Adrenal gland (tissue), 19 donors: ENCODE data around the gene RPL4. TPM values are rescaled to one million over a fixed set of nuclear protein-coding genes. Genes with fewer than 3 reads are reported as not detected.
A peak's percentile ranks its signal among the peaks of the same experiment; 100 is the strongest.

Experiments used
- DNase-seq, 7 donors: peaks; one replicate each; pipeline ENCODE4 v3.0.0-alpha.2; 2019 to 2020
- H3K27ac ChIP-seq, 5 donors: fragments of 200-600 bp; sonication (generic) in 4 of 5; 1 replicate in 3 of 5; 2 replicates in 2 of 5; pipeline versions ENCODE4 v1.5.1 to v1.8.0; 2016 to 2020; ENCODE audit warnings: mild to moderate bottlenecking in 1 of 5
- H3K27me3 ChIP-seq: fragments of 200-600 bp; 2 replicates; pipeline ENCODE4 v1.8.0; 2021
- H3K36me3 ChIP-seq, 2 donors: fragments of 200-600 bp; replicated peaks in 1 of 2; 1 replicate in 1 of 2; 2 replicates in 1 of 2; pipeline versions ENCODE4 v1.5.1 to v1.8.0; 2018 to 2022
- H3K4me1 ChIP-seq, 2 donors: fragments of 200-600 bp; replicated peaks in 1 of 2; 1 replicate in 1 of 2; 2 replicates in 1 of 2; pipeline versions ENCODE4 v1.5.1 to v1.8.0; 2018 to 2021
- H3K4me3 ChIP-seq, 4 donors: fragments of 200-600 bp; sonication (generic) in 3 of 4; one replicate each; pipeline ENCODE4 v1.5.1; 2016 to 2018
- H3K9me3 ChIP-seq, 3 donors: fragments of 200-600 bp; sonication (generic) in 1 of 3; replicated peaks in 1 of 3; 1 replicate in 2 of 3; 2 replicates in 1 of 3; pipeline versions ENCODE4 v1.5.1 to v1.8.0; 2016 to 2021
- CTCF ChIP-seq, 6 experiments: fragments of 450-650 bp in 4 of 6; fragments of 200-600 bp in 2 of 6; sonication (generic) in 1 of 6; IDR thresholded peaks; 1 replicate in 5 of 6; 2 replicates in 1 of 6; pipeline versions ENCODE4 v1.5.1 to v1.8.0; 2016 to 2021; ENCODE audit warnings: antibody characterized with exemption in 6 of 6, mild to moderate bottlenecking in 2 of 6, moderate library complexity in 1 of 6
- POLR2A ChIP-seq, 2 donors: fragments of 450-650 bp; IDR thresholded peaks; one replicate each; pipeline ENCODE4 v1.6.1; 2017; ENCODE audit warnings: antibody characterized with exemption in 2 of 2, mild to moderate bottlenecking in 2 of 2, moderate library complexity in 1 of 2
- WGBS, 4 donors: extraction: QIAGEN DNeasy Blood & Tissue Kit in 2 of 4; methylation state at CpG; one replicate each; pipeline versions ENCODE4 v1.1.5 to v1.1.7; 2013 to 2017; 5-methylcytosine and 5-hydroxymethylcytosine counted together
- intact Hi-C, 2 donors: fragments of 100-400 bp; cut with DNase I; formaldehyde crosslinking; loops; one replicate each; pipeline versions ENCODE4 v1.14.1 to v1.15.0; 2022 to 2023
- long read RNA-seq, 10 donors: library from polyadenylated mRNA in 3 of 10; unstranded in 2 of 10; stranded (forward) in 1 of 10; transcript quantifications; one replicate each; pipeline ENCODE4 v2.0.0 and lab custom pipeline, GENCODE V29; 2021 to 2026
- polyA plus RNA-seq, 3 donors: library from polyadenylated mRNA; stranded (reverse); fragments of 200-250 nt in 2 of 3; fragments of 350-450 nt in 1 of 3; fragmentation: Illumina TruSeq in 1 of 3; extraction: RNeasy Lipid Tissue Mini Kit (QIAGEN cat#74804) in 1 of 3; gene quantifications; one replicate each; pipeline ENCODE4 v1.2.3, GENCODE V29; 2013 to 2014
- total RNA-seq, 9 donors: library from RNA; depleted of rRNA in 4 of 9; stranded (reverse); fragments of >200 nt in 4 of 9; fragments of 120-200 nt in 1 of 9; fragmentation: NEBNext Ultra II Directional in 1 of 9; extraction: Animal tissue kit (Norgen Biotek cat#: 25700) in 1 of 9; gene quantifications; one replicate each; pipeline versions ENCODE4 v1.1.0 to v1.2.4, GENCODE V29; 2013 to 2023
- donor health status: healthy with polysubstance abuse.
- donor health status: Bipolar disorder and iron deficiency.
- donor health status: DM: yes; HTN: yes; CAD: no.
- donor health status: DM: no; HTN: no; CAD: no.
- donor health status: DM: no; HTN: no; CAD: no.
- donor health status: DM: yes; HTN: yes; CAD: no.

RPL4 gene
- total RNA-seq (1,000 to 10,000 TPM; 1,447 to 3,854 (median 2,113) TPM), polyA plus RNA-seq (1,000 to 10,000 TPM; 2,371 to 3,619 (median 2,744) TPM)
- long read RNA-seq, donor 1, transcript RPL4-213 (4 exons, 819 nt): minor isoform, 15 of 865 reads
- long read RNA-seq, donor 1, transcript RPL4-212 (5 exons, 817 nt): minor isoform, 6 of 865 reads
- long read RNA-seq, donor 1, transcript RPL4-210 (6 exons, 1,099 nt): minor isoform, 7 of 865 reads
- long read RNA-seq, donor 1, transcript RPL4-201 (10 exons, 2,769 nt): major isoform, 503 of 865 reads
- long read RNA-seq, donor 1, partial matches to known transcripts: 324 of 865 reads
- long read RNA-seq, donor 1, other reads (novel, unspliced or antisense): 9 of 865 reads
- long read RNA-seq, donor 2, transcript RPL4-212 (5 exons, 817 nt): minor isoform, 5 of 549 reads
- long read RNA-seq, donor 2, transcript RPL4-213 (4 exons, 819 nt): minor isoform, 9 of 549 reads
- long read RNA-seq, donor 2, transcript RPL4-201 (10 exons, 2,769 nt): major isoform, 315 of 549 reads
- long read RNA-seq, donor 2, transcript RPL4-210 (6 exons, 1,099 nt): minor isoform, 10 of 549 reads
- long read RNA-seq, donor 2, partial matches to known transcripts: 206 of 549 reads
- long read RNA-seq, donor 2, other reads (novel, unspliced or antisense): 0 of 549 reads
- long read RNA-seq, donor 3, transcript RPL4-201 (10 exons, 2,769 nt): major isoform, 347 of 557 reads
- long read RNA-seq, donor 3, transcript RPL4-211 (2 exons, 593 nt): minor isoform, 10 of 557 reads
- long read RNA-seq, donor 3, transcript RPL4-213 (4 exons, 819 nt): minor isoform, 10 of 557 reads
- long read RNA-seq, donor 3, partial matches to known transcripts: 171 of 557 reads
- long read RNA-seq, donor 3, other reads (novel, unspliced or antisense): 15 of 557 reads
- long read RNA-seq, donor 4, transcript RPL4-201 (10 exons, 2,769 nt): major isoform, 1,250 of 1,348 reads
- long read RNA-seq, donor 4, partial matches to known transcripts: 80 of 1,348 reads
- long read RNA-seq, donor 4, other reads (novel, unspliced or antisense): 16 of 1,348 reads
- long read RNA-seq, donor 5, transcript RPL4-201 (10 exons, 2,769 nt): major isoform, 847 of 897 reads
- long read RNA-seq, donor 5, partial matches to known transcripts: 29 of 897 reads
- long read RNA-seq, donor 5, other reads (novel, unspliced or antisense): 20 of 897 reads
- long read RNA-seq, donor 6, transcript RPL4-201 (10 exons, 2,769 nt): major isoform, 1,174 of 1,322 reads
- long read RNA-seq, donor 6, transcript RPL4-210 (6 exons, 1,099 nt): minor isoform, 5 of 1,322 reads
- long read RNA-seq, donor 6, partial matches to known transcripts: 125 of 1,322 reads
- long read RNA-seq, donor 6, other reads (novel, unspliced or antisense): 17 of 1,322 reads
- long read RNA-seq, donor 7, transcript RPL4-213 (4 exons, 819 nt): minor isoform, 8 of 496 reads
- long read RNA-seq, donor 7, transcript RPL4-211 (2 exons, 593 nt): minor isoform, 7 of 496 reads
- long read RNA-seq, donor 7, transcript RPL4-201 (10 exons, 2,769 nt): major isoform, 230 of 496 reads
- long read RNA-seq, donor 7, transcript RPL4-210 (6 exons, 1,099 nt): minor isoform, 7 of 496 reads
- long read RNA-seq, donor 7, partial matches to known transcripts: 235 of 496 reads
- long read RNA-seq, donor 7, other reads (novel, unspliced or antisense): 5 of 496 reads
- long read RNA-seq, donor 8, transcript RPL4-213 (4 exons, 819 nt): minor isoform, 12 of 1,129 reads
- long read RNA-seq, donor 8, transcript RPL4-201 (10 exons, 2,769 nt): major isoform, 620 of 1,129 reads
- long read RNA-seq, donor 8, partial matches to known transcripts: 413 of 1,129 reads
- long read RNA-seq, donor 8, other reads (novel, unspliced or antisense): 72 of 1,129 reads
- long read RNA-seq, donor 9, transcript RPL4-201 (10 exons, 2,769 nt): major isoform, 370 of 593 reads
- long read RNA-seq, donor 9, transcript RPL4-213 (4 exons, 819 nt): minor isoform, 5 of 593 reads
- long read RNA-seq, donor 9, partial matches to known transcripts: 190 of 593 reads
- long read RNA-seq, donor 9, other reads (novel, unspliced or antisense): 18 of 593 reads
- long read RNA-seq, donor 10, transcript RPL4-210 (6 exons, 1,099 nt): minor isoform, 6 of 279 reads
- long read RNA-seq, donor 10, transcript RPL4-213 (4 exons, 819 nt): minor isoform, 6 of 279 reads
- long read RNA-seq, donor 10, transcript RPL4-212 (5 exons, 817 nt): minor isoform, 6 of 279 reads
- long read RNA-seq, donor 10, transcript RPL4-201 (10 exons, 2,769 nt): major isoform, 167 of 279 reads
- long read RNA-seq, donor 10, partial matches to known transcripts: 86 of 279 reads
- long read RNA-seq, donor 10, other reads (novel, unspliced or antisense): 5 of 279 reads

- DNase-seq: peak; percentile 73 to 87 (median 77)
- Histone ChIP-seq H3K36me3 (peaks cover 0 to 34% of the 10 kb centered on the region in 2 donors), H3K4me1 (peaks cover 14 to 28% of the 10 kb centered on the region in 2 donors), H3K4me3 (peak within 1 kb of the TSS; percentile 80 to 91 (median 90)), H3K9me3 (no peaks in the 10 kb centered on the region), H3K27me3 (no peaks in the 10 kb centered on the region), H3K27ac (peak within 1 kb of the TSS; percentile 87 to 96 (median 92))
- intact Hi-C loops: no loop called here
- TF ChIP-seq CTCF (IDR thresholded peaks at IDR 0.05) (peak in 5 of 6 experiments; percentile 10 to 33 (median 13)), POLR2A (IDR thresholded peaks at IDR 0.05) (peak; percentile 89)
- WGBS, 4 donors: 0 to 1% (median 0%) methylated on average over 45 to 46 of the region's 46 CpGs
Measured at GRCh38 chr15:66504563-66505429, at the start of gene RPL4, which contains the start of gene ZWILCH. Gene RPL4 (minus strand): TSS chr15:66504855. CDS start chr15:66504790, 65 bp downstream. Gene ZWILCH (plus strand): TSS chr15:66505326. CDS start chr15:66505339, 13 bp downstream.

GRCh38 chr15:66545255-66545654 is 40.6 kb upstream of the RPL4 start:
- no peak for DNase-seq
- Histone ChIP-seq H3K4me3 (no peak overlapping the region), H3K9me3 (no peaks in the 10 kb centered on the region), H3K27me3 (no peaks in the 10 kb centered on the region), H3K27ac (no peak overlapping the region), H3K4me1 (no peaks in the 10 kb centered on the region), H3K36me3 (no peaks in the 10 kb centered on the region)
- WGBS, 4 donors: 93 to 100% (median 98%) methylated on average over 1 of the region's 1 CpG
- intact Hi-C loops: no loop called here
- TF ChIP-seq CTCF (IDR thresholded peaks at IDR 0.05): no peak
- no peak for TF ChIP-seq POLR2A (IDR thresholded peaks at IDR 0.05)
